ENCODE measurements around the gene CDH9. TPM values are rescaled to one million over a fixed set of nuclear protein-coding genes. Genes with fewer than 3 reads are reported as not detected.

Gene CDH9
- total RNA-seq, 1 donor from 2014 or later: 0.65 TPM

DNA sequence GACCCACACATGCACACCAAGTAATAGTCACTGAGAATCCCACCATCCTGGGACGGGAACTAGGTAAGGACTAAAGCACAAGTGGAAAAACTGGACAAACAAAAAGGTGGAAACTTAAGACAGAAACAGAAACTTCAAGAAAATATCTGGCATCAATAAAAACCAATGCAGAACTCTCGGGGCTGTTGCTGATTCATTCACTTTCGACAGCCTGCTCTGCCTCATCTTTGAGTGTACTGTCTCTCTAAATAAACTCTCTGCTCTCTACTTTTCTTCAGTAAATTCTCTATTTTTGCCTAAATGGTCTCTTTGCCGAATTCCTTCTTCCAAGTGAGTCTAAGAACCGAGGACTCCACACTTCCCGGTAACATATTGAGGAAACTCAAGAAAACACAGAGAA lies 116.9 kb downstream of the CDH9 start:
- no peak for DNase-seq (ENCODE audit: low spot score in 2 of 2, unreplicated experiment in 2 of 2)
- Mint-ChIP-seq H3K4me3 (no peak overlapping the region), H3K4me1 (no peaks in the 10 kb centered on the region), H3K9me3 (peaks cover 32% of the 10 kb centered on the region), H3K27ac (no peak overlapping the region), H3K27me3 (ENCODE audit: low read depth) (no peaks in the 10 kb centered on the region), H3K36me3 (peaks cover 1% of the 10 kb centered on the region)
- TF ChIP-seq, protein P1, sequence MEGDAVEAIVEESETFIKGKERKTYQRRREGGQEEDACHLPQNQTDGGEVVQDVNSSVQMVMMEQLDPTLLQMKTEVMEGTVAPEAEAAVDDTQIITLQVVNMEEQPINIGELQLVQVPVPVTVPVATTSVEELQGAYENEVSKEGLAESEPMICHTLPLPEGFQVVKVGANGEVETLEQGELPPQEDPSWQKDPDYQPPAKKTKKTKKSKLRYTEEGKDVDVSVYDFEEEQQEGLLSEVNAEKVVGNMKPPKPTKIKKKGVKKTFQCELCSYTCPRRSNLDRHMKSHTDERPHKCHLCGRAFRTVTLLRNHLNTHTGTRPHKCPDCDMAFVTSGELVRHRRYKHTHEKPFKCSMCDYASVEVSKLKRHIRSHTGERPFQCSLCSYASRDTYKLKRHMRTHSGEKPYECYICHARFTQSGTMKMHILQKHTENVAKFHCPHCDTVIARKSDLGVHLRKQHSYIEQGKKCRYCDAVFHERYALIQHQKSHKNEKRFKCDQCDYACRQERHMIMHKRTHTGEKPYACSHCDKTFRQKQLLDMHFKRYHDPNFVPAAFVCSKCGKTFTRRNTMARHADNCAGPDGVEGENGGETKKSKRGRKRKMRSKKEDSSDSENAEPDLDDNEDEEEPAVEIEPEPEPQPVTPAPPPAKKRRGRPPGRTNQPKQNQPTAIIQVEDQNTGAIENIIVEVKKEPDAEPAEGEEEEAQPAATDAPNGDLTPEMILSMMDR (IDR thresholded peaks at IDR 0.05; ENCODE audit: unreplicated experiment): no peak

GRCh38 chr5:26903469-26903868 lies 134.9 kb downstream of the CDH9 start:
- H3K27ac Mint-ChIP-seq: no peak overlapping the region
- H3K9me3 Mint-ChIP-seq: peaks cover 6% of the 10 kb centered on the region
- no peaks in the 10 kb centered on the region for H3K36me3 Mint-ChIP-seq
- H3K4me1 Mint-ChIP-seq: no peaks in the 10 kb centered on the region
- no peak overlapping the region for H3K4me3 Mint-ChIP-seq
- DNase-seq (ENCODE audit: low spot score in 2 of 2, unreplicated experiment in 2 of 2): no peak
- H3K27me3 Mint-ChIP-seq (ENCODE audit: low read depth): no peaks in the 10 kb centered on the region
- TF ChIP-seq, protein P1 (IDR thresholded peaks at IDR 0.05; ENCODE audit: unreplicated experiment): no peak

GRCh38 chr5:26894719-26895263 lies 143.6 kb downstream of the CDH9 start:
- H3K36me3 Mint-ChIP-seq: no peaks in the 10 kb centered on the region
- no peak overlapping the region for H3K4me3 Mint-ChIP-seq
- no peak for DNase-seq (ENCODE audit: low spot score in 2 of 2, unreplicated experiment in 2 of 2)
- TF ChIP-seq, protein P1 (IDR thresholded peaks at IDR 0.05; ENCODE audit: unreplicated experiment): no peak
- H3K4me1 Mint-ChIP-seq: peaks cover 16% of the 10 kb centered on the region
- peaks cover 23% of the 10 kb centered on the region for H3K9me3 Mint-ChIP-seq
- no peak overlapping the region for H3K27ac Mint-ChIP-seq
- no peaks in the 10 kb centered on the region for H3K27me3 Mint-ChIP-seq (ENCODE audit: low read depth)

DNA sequence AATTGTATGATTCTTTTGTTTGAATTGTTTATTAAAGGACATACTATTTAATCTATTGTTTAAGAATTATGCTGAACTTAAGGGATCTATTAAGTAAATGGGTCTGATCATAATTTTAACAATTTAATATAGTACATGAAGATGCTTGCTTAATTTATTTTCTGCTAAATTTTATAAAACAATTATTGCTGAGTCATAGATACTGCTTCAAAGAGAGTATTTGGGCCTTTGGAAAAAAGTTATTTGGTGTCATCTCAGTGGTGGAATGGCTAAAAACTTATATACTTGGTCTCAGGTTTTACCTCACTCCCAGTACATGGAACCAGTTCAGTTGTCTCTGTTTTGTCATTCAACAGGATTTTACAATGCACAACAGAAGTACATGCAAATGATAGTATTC lies 145.3 kb downstream of the CDH9 start:
- Mint-ChIP-seq H3K9me3 (peaks cover 16% of the 10 kb centered on the region), H3K27ac (no peak overlapping the region), H3K4me3 (no peak overlapping the region), H3K27me3 (ENCODE audit: low read depth) (no peaks in the 10 kb centered on the region), H3K4me1 (peaks cover 16% of the 10 kb centered on the region), H3K36me3 (no peaks in the 10 kb centered on the region)
- TF ChIP-seq, protein P1 (IDR thresholded peaks at IDR 0.05; ENCODE audit: unreplicated experiment): no peak
- no peak for DNase-seq (ENCODE audit: low spot score in 2 of 2, unreplicated experiment in 2 of 2)

GRCh38 chr5:26889815-26890214 lies 148.6 kb downstream of the CDH9 start:
- TF ChIP-seq, protein P1 (IDR thresholded peaks at IDR 0.05; ENCODE audit: unreplicated experiment): no peak
- H3K27ac Mint-ChIP-seq: no peak overlapping the region
- H3K4me1 Mint-ChIP-seq: peaks cover 10% of the 10 kb centered on the region
- peaks cover 2% of the 10 kb centered on the region for H3K9me3 Mint-ChIP-seq
- H3K27me3 Mint-ChIP-seq (ENCODE audit: low read depth): no peaks in the 10 kb centered on the region
- no peak overlapping the region for H3K4me3 Mint-ChIP-seq
- H3K36me3 Mint-ChIP-seq: no peaks in the 10 kb centered on the region
- no peak for DNase-seq (ENCODE audit: low spot score in 2 of 2, unreplicated experiment in 2 of 2)

GRCh38 chr5:26884481-26884880 lies 153.9 kb downstream of the CDH9 start:
- TF ChIP-seq, protein P1 (IDR thresholded peaks at IDR 0.05; ENCODE audit: unreplicated experiment): no peak
- DNase-seq (ENCODE audit: low spot score in 2 of 2, unreplicated experiment in 2 of 2): no peak
- no peaks in the 10 kb centered on the region for H3K36me3 Mint-ChIP-seq
- no peak overlapping the region for H3K27ac Mint-ChIP-seq
- H3K4me1 Mint-ChIP-seq: no peaks in the 10 kb centered on the region
- H3K27me3 Mint-ChIP-seq (ENCODE audit: low read depth): no peaks in the 10 kb centered on the region
- no peak overlapping the region for H3K4me3 Mint-ChIP-seq
- peaks cover 2% of the 10 kb centered on the region for H3K9me3 Mint-ChIP-seq

All from mesothelial cell of epicardium (in vitro differentiated cells).